ENCODE measurements around the gene PNPLA5.
A peak's percentile ranks its signal among the peaks of the same experiment; 100 is the strongest.

GRCh38 chr22:43848366-43849171 is 43.2 kb downstream of the PNPLA5 start:
- TF ChIP-seq EZH2 (IDR thresholded peaks at IDR 0.05; ENCODE audit: low read length, missing control alignments), result no peak
- TF ChIP-seq, protein P1, sequence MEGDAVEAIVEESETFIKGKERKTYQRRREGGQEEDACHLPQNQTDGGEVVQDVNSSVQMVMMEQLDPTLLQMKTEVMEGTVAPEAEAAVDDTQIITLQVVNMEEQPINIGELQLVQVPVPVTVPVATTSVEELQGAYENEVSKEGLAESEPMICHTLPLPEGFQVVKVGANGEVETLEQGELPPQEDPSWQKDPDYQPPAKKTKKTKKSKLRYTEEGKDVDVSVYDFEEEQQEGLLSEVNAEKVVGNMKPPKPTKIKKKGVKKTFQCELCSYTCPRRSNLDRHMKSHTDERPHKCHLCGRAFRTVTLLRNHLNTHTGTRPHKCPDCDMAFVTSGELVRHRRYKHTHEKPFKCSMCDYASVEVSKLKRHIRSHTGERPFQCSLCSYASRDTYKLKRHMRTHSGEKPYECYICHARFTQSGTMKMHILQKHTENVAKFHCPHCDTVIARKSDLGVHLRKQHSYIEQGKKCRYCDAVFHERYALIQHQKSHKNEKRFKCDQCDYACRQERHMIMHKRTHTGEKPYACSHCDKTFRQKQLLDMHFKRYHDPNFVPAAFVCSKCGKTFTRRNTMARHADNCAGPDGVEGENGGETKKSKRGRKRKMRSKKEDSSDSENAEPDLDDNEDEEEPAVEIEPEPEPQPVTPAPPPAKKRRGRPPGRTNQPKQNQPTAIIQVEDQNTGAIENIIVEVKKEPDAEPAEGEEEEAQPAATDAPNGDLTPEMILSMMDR (conservative IDR thresholded peaks at IDR 0.05 in 1 of 2, IDR thresholded peaks at IDR 0.05 in 1 of 2; ENCODE audit: low read depth in 1 of 2, low read length in 2 of 2), result peak; percentile 39 to 73

Data from fibroblast of lung (primary cell).